Astrocyte of the spinal cord (primary cell): ENCODE results near the gene CMTR1.
"Not testable (repeated sequence)": the region's sequence is repeated elsewhere in the genome, so short reads cannot be mapped to it uniquely, and the experiment has no call there.

Source experiments
- DNase-seq: peaks from one replicate; pipeline ENCODE4 v3.0.0; 2011; ENCODE audit warnings: low read depth, low spot score
- H3K4me3 ChIP-seq: 2 replicates; pipeline ENCODE4 v1.5.1; 2011; ENCODE audit warnings: low read depth, mild to moderate bottlenecking, low read length, moderate library complexity
- CTCF ChIP-seq: IDR thresholded peaks from 2 replicates; pipeline ENCODE4 v1.5.1; 2012; ENCODE audit warnings: low read depth, mild to moderate bottlenecking, low read length, inconsistent platforms
- in situ Hi-C: cut with HindIII; loops from 2 replicates; pipeline ENCODE4 v1.10.0; 2017; ENCODE audit warnings: low sequenced_read_pairs

Gene CMTR1

GRCh38 chr6:37433657-37434271, 743 bp downstream of the CMTR1 start:
- TF ChIP-seq CTCF, result no peak
- DNase-seq, result peak; percentile 13
- peak overlapping the region; percentile 90 for H3K4me3 ChIP-seq
- in situ Hi-C loops, result no loop called here

- no peak for DNase-seq
- no peak for TF ChIP-seq CTCF
- in situ Hi-C loops, result no loop called here
- H3K4me3 ChIP-seq, result no peak overlapping the region
These were observed 2.4 kb downstream of the CMTR1 start for GRCh38 chr6:37435373-37435772.

GRCh38 chr6:37435816-37436215, 2.8 kb downstream of the CMTR1 start:
- no peak overlapping the region for H3K4me3 ChIP-seq
- peak; percentile 21 for TF ChIP-seq CTCF
- in situ Hi-C loops, result no loop called here

GRCh38 chr6:37438930-37439329, 5.9 kb downstream of the CMTR1 start:
- DNase-seq, result no peak
- in situ Hi-C loops, result no loop called here
- TF ChIP-seq CTCF, result no peak
- H3K4me3 ChIP-seq, result no peak overlapping the region

More at GRCh38 chr6:37435816-37436215, 2.8 kb downstream of the CMTR1 start:
- DNase-seq, result peak; percentile 10

GRCh38 chr6:37441651-37442050, 8.6 kb downstream of the CMTR1 start:
- H3K4me3 ChIP-seq, result no peak overlapping the region
- in situ Hi-C loops, result no loop called here
- no peak for DNase-seq
- TF ChIP-seq CTCF, result no peak

GRCh38 chr6:37442416-37443215, 9.6 kb downstream of the CMTR1 start:
- no peak for TF ChIP-seq CTCF
- in situ Hi-C loops, result no loop called here
- DNase-seq, result no peak
- H3K4me3 ChIP-seq, result no peak overlapping the region

- H3K4me3 ChIP-seq, in situ Hi-C loops, DNase-seq: not testable (repeated sequence)
These were observed 10.2 kb downstream of the CMTR1 start for GRCh38 chr6:37443216-37443542.
